HG02943 (cell line): Measurements from ENCODE around the gene XAB2.
"Not testable (repeated sequence)": the region's sequence is repeated elsewhere in the genome, so short reads cannot be mapped to it uniquely, and the experiment has no call there.

Experiments used
- ATAC-seq: cut with Tn5 transposase; IDR thresholded peaks from one replicate; pipeline ENCODE4 v1.9.1; 2021; ENCODE audit warnings: mild to moderate bottlenecking, low read depth, moderate library complexity; ENCODE audit not compliant: unreplicated experiment

Gene XAB2

DNA sequence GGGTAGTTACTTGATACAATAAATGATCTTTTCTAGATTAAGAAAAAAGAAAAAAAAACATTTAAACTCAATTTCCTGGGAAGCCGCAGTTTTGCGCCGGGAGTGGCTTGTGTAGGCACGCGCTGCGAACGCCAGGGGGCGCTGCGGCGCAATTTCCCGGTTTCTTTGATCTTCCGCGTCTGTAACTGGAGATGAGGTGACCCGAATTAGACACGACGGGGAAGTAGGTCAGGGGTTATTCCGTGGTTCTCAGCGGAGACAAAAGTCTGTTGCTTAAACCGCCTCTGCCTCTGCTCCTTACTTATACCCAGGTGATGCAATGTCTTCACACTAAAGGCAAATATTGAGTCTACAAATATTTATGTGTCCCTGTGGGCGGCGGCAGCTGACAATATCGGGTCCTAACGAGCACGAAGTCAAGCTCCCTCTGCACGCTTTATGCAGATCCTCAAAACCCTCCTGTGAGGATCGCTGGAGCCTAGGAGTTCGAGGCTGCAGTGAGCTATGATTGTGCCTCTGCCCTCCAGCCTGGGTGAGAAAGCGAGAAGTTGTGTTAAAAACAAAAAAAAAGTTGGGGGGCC is 22.8 kb upstream of the XAB2 start:
- ATAC-seq: no peak

GRCh38 chr19:7650148-7650547 is 20.8 kb upstream of the XAB2 start:
- no peak for ATAC-seq

GRCh38 chr19:7648265-7649014 is 19.1 kb upstream of the XAB2 start:
- ATAC-seq: no peak

DNA sequence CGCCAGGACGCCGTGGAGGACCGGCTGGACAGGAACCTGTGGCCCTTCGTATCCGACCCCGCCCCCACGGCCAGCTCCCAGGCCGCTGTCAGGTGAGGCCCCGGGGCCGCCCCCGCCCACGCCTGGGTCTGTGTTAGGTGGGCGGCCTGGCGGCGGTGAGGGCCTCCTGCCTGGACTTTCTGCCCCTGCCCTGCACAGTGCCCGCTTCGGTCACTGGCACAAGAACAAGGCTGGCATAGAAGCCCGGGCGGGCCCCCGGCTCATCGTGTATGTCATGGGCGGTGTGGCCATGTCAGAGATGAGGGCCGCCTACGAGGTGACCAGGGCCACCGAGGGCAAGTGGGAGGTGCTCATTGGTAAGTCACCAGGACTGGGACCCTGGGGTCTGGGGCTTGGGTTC is 17.8 kb upstream of the XAB2 start:
- ATAC-seq: no peak

- no peak for ATAC-seq
These were observed 17.0 kb upstream of the XAB2 start for GRCh38 chr19:7646426-7646700.

- ATAC-seq: no peak
These were observed 16.5 kb upstream of the XAB2 start for GRCh38 chr19:7645656-7646425.

- ATAC-seq: no peak
These were observed 15.8 kb upstream of the XAB2 start for GRCh38 chr19:7645163-7645562.

DNA sequence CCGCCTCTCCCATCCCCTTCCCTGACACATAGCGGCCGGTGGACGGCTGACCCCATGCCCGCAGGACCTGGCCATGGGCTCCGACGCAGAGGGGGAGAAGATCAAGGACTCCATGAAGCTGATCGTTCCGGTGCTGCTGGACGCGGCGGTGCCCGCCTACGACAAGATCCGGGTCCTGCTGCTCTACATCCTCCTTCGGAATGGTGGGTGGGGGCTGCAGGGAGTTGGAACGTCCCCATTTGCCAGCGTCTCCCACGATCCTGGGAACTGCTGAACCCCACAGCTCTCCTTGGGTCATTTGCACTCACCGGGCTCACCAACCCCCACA is 15.2 kb upstream of the XAB2 start:
- no peak for ATAC-seq

DNA sequence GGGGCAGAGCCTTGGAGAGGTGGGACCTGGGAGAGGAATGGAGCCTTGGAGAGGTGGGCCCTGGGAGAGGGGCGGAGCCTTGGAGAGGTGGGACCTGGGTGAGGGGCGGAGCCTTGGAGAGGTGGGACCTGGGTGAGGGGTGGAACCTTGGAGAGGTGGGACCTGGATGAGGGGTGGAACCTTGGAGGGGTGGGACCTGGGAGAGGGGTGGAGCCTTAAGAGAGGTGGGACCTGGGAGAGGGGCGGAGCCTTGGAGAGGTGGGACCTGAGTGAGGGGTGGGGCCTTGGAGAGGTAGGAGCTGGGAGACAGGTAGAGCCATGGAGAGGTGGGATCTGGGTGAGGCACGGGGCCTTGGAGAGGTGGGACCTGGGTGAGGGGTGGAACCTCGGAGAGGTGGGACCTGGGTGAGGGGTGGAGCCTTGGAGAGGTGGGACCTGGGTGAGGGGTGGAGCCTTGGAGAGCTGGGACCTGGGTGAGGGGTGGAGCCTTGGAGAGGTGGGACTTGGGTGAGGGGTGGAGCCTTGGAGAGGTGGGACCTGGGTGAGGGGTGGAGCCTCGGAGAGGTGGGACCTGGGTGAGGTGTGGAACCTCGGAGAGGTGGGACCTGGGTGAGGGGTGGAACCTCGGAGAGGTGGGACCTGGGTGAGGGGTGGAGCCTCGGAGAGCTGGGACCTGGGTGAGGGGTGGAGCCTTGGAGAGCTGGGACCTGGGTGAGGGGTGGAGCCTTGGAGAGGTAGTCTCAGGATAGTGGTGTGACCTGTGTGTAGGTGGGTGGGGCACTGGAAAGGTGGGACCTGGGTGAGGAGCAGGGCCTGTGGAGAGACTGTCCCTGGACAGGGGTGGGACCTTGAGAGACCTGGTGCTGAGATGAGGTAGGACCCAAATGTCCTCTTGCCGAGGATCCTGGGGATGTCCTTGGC is 14.5 kb upstream of the XAB2 start:
- ATAC-seq: not testable (repeated sequence)

- no peak for ATAC-seq
These were observed 13.7 kb upstream of the XAB2 start for GRCh38 chr19:7643031-7643415.

GRCh38 chr19:7642295-7643030 is 13.1 kb upstream of the XAB2 start:
- no peak for ATAC-seq

GRCh38 chr19:7641290-7642276 is 12.2 kb upstream of the XAB2 start:
- ATAC-seq: no peak

- ATAC-seq: no peak
These were observed 11.5 kb upstream of the XAB2 start for GRCh38 chr19:7640803-7641202.

DNA sequence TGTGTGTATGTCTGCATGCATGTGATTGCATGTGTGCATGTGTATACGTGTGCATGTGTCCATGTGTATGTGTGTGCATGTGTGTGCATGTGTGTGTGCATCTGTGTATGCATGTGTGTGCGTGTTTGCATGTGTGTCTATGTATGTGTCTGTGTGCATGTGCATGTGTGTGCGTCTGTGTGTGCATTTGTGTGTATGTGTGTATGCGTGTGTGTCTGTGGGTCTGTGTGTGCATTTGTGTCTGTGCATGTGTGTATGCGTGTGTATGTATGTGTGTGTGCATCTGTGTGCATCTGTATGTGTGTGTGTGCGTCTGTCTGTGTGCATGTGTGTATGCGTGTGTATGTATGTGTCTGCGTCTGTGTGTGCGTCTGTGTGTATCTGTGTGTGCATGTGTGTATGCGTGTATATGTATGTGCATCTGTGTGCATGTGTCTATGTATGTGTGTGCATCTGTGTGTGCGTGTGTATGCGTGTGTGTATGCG is 10.6 kb upstream of the XAB2 start:
- ATAC-seq: no peak

DNA sequence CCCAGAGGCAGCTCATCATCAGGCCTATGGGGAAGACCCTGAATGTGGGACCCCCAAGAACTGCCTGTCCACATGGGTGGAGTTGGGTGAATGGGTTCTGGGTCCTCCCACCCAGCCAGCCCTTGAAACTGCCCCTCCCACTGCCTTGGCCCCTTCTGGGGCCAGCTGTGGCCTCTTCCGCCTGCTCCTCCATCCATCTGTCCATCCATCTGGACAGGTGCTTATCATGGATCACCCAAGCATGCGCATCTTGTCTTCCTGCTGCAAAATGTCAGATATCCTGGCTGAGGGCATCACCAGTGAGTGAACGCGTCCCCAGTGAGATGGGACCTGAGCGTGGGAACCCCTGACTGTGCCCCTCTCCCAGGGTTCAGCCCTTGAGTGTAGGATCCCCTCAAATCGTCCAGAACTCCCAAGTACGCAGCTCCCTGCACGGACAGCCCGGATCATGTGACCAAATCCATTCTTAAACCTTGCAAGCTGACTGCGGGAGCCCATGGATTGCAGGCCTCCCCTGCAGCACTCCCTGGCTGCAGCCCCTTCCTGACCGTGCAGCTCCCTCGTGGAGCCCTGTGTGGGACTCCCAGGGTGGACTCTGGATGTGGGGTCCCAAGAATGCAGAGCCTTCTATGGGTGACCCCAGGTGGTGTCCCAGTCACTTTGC is 9.6 kb upstream of the XAB2 start:
- ATAC-seq: no peak

DNA sequence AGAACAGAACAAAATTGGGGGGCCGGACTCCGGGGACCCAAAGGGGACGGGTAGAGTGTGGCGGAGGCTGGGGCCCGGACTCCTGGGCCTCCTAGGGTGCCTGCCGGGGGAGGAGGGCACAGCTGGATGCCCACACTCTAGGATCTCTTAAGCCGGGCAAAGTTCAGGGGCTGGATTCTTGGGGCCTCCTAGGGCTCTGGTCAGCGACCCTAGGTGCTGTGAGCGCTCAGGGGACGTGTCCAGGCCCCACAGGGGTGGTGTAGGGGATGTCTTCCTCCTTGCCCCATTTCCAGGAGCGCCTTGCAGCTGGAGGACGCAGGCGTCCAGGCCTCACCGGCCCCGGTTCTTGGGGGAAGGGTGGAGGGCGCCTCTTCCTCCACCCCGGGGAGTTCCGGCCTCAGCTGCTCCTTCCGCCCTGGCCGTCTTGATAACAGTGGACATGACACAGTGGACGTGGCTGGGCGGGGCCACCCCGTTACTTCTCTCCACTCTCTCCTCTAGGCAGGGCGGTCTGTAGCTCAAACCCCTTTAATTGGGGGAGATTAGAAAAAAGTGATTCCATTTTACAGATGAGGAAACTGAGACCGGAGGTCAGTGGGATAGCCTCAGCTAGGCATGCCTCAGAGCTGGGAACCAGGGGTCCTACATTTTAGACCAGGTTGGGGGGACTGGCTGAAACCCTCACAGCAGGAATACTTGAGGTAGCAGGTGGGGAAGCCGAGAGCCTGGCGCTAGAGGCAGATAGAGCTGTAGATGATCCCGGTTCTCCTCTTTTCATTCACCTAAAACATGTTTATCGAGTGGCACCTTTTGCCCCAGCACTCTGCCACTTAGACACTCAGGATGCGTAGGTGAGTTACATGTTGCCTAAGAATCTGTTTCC is 8.3 kb upstream of the XAB2 start:
- no peak for ATAC-seq

- ATAC-seq: no peak
These were observed 7.5 kb upstream of the XAB2 start, which contains the start of gene STXBP2 for GRCh38 chr19:7636691-7637373. STXBP2 (plus strand) TSS chr19:7637110; CDS start chr19:7637150, 40 bp downstream.
